ENCODE data around the gene POLR2E. TPM values are rescaled to one million over a fixed set of nuclear protein-coding genes. Genes with fewer than 3 reads are reported as not detected.

Gene POLR2E
- total RNA-seq, 1 donor from 2014 or later: 87.1 TPM

GRCh38 chr19:1051791-1052190, 43.4 kb downstream of the POLR2E start:
- Histone ChIP-seq H3K36me3 (ENCODE audit: control insufficient read depth, insufficient read depth, low read length) (peaks cover 11% of the 10 kb centered on the region), H3K27me3 (ENCODE audit: control insufficient read depth, insufficient read depth, low read length) (no peaks in the 10 kb centered on the region), H3K4me3 (ENCODE audit: low read depth, low read length) (no peak overlapping the region)
- no peak for TF ChIP-seq CTCF (IDR thresholded peaks at IDR 0.05; ENCODE audit: insufficient read depth, low read length, severe bottlenecking)
- DNase-seq (ENCODE audit: low read depth) (no peak), FAIRE-seq (no peak)

- DNase-seq (ENCODE audit: low read depth) (no peak), FAIRE-seq (no peak)
- no peak for TF ChIP-seq CTCF (IDR thresholded peaks at IDR 0.05; ENCODE audit: insufficient read depth, low read length, severe bottlenecking)
These were observed 44.0 kb downstream of the POLR2E start for GRCh38 chr19:1050989-1051788.

GRCh38 chr19:1049800-1050199, 45.4 kb downstream of the POLR2E start:
- TF ChIP-seq CTCF (IDR thresholded peaks at IDR 0.05; ENCODE audit: insufficient read depth, low read length, severe bottlenecking): no peak
- no peak overlapping the region for H3K4me3 ChIP-seq (ENCODE audit: low read depth, low read length)
- FAIRE-seq (no peak), DNase-seq (ENCODE audit: low read depth) (no peak)
- no peaks in the 10 kb centered on the region for H3K27me3 ChIP-seq (ENCODE audit: control insufficient read depth, insufficient read depth, low read length)
- peaks cover 4% of the 10 kb centered on the region for H3K36me3 ChIP-seq (ENCODE audit: control insufficient read depth, insufficient read depth, low read length)

More at GRCh38 chr19:1050989-1051788, 44.0 kb downstream of the POLR2E start:
- Histone ChIP-seq H3K4me3 (ENCODE audit: low read depth, low read length) (no peak overlapping the region), H3K27me3 (ENCODE audit: control insufficient read depth, insufficient read depth, low read length) (no peaks in the 10 kb centered on the region), H3K36me3 (ENCODE audit: control insufficient read depth, insufficient read depth, low read length) (peaks cover 6% of the 10 kb centered on the region)

- H3K36me3 ChIP-seq (ENCODE audit: control insufficient read depth, insufficient read depth, low read length): peaks cover 4% of the 10 kb centered on the region
- DNase-seq (ENCODE audit: low read depth) (no peak), FAIRE-seq (no peak)
- no peaks in the 10 kb centered on the region for H3K27me3 ChIP-seq (ENCODE audit: control insufficient read depth, insufficient read depth, low read length)
- H3K4me3 ChIP-seq (ENCODE audit: low read depth, low read length): no peak overlapping the region
- TF ChIP-seq CTCF (IDR thresholded peaks at IDR 0.05; ENCODE audit: insufficient read depth, low read length, severe bottlenecking): no peak
These were observed 46.1 kb downstream of the POLR2E start for GRCh38 chr19:1049106-1049505.

GRCh38 chr19:1047696-1048147, 47.5 kb downstream of the POLR2E start:
- no peak overlapping the region for H3K4me3 ChIP-seq (ENCODE audit: low read depth, low read length)
- no peaks in the 10 kb centered on the region for H3K27me3 ChIP-seq (ENCODE audit: control insufficient read depth, insufficient read depth, low read length)
- no peak for TF ChIP-seq CTCF (IDR thresholded peaks at IDR 0.05; ENCODE audit: insufficient read depth, low read length, severe bottlenecking)
- FAIRE-seq: no peak
- no peak for DNase-seq (ENCODE audit: low read depth)
- H3K36me3 ChIP-seq (ENCODE audit: control insufficient read depth, insufficient read depth, low read length): peaks cover 4% of the 10 kb centered on the region
